GM21447 (cell line): ENCODE measurements around the gene PPFIBP1.
"Not testable (repeated sequence)": the region's sequence is repeated elsewhere in the genome, so short reads cannot be mapped to it uniquely, and the experiment has no call there.

Experiments
- ATAC-seq: cut with Tn5 transposase; IDR thresholded peaks from one replicate; pipeline ENCODE4 v1.9.1; 2021; ENCODE audit not compliant: unreplicated experiment

The PPFIBP1 gene

DNA sequence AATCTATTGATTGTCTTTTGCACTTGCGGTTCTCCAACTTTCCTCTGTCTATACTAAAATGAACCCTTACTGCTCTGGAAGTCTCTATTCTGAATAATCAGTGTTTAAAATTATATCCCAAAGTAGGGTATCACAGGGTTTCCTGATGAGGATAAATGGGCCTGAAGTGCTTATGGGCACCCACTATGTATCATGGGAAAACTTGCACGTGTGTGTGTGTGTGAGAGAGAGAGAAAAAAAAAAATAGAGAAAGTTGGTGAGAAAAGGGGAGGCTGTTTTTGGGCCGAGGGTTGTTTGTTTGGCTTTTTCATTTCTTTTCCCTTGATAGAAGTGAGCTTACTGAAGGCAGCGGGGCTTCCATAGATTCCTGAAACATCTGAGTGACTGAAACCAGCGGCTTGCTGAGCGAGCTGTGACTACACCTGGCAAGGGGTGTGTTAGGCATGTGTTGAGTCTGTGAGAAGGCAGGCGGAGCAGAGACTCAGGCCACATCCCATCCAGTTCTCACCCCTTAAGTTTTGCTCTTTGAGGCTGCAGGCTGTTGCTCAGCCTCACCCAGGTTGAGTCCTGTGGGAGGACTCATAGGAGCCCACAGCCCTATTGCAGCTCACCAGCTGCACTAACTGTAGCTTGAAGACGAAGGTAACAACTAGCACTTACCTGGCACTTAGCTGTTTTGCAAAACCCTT lies 17.2 kb downstream of the PPFIBP1 start:
- ATAC-seq, result no peak

DNA sequence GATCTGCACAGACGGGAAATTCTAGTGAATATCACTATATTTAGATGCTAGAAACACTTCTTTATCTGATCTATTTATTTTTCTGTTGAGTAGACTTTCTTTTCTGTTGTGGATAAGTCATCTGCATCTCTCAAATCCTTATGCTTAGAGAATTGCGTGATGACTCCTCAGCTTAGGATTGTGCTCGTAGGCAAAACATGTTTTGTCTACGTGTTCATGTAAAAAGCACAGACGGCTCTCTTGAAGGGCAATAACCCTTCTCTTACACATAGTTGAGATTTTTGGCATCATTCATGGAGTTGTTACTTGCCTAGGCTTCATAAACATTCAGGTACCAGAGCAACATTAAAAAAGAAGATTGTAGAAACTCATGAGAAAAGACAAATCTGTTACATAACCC lies 18.6 kb downstream of the PPFIBP1 start:
- no peak for ATAC-seq

DNA sequence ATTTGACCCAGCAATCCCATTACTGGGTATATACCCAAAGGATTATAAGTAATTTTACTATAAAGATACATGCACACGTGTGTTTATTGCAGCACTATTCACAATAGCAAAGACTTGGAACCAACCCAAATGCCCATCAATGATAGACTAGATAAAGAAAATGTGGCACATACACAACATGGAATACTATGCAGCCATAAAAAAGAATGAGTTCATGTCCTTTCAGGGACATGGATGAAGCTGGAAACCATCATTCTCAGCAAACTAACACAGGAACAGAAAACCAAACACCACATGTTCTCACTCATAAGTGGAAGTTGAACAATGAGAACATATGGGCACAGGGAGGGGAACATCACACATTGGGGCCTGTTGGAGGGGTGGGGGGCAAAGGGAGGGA lies 20.9 kb downstream of the PPFIBP1 start:
- ATAC-seq, result not testable (repeated sequence)

DNA sequence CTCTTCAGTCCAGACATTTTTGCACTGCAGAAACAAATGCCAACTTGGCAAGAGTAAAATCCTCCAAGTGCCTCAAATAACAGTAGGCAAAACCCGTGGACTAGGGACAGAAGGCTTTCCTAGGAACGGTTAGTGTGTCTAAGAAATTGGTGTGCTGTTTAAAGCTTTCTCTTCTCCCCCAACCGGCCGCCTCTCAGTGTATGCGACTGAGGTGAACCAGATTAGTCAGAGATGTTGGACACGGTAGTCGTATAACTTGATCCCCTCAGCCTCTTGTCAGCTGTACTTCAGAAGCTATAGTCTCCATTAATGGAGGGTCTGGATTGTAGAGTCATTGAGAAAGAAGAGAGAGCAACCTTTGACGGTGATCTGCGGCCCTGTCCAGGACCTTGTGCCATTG lies 21.7 kb downstream of the PPFIBP1 start:
- no peak for ATAC-seq

DNA sequence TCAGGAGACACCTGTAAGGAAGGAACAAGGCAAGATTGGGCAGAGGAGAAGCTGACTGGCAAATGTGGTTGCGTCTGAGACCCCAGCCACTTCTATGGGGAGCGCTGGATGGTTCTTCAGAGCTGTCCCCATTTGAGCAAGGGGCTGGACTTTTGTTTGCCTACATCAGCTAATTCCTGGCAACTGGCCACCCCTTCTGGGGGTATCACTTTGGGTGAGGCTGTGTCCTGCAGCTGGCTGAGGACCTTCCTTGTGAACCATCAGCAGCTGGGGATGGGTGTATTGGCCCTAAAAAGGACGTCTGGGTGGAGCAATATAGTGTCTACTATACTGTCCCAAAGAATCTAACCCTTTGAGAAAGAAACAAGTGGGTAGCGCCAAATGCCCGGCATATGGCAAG lies 23.6 kb downstream of the PPFIBP1 start:
- ATAC-seq, result no peak

DNA sequence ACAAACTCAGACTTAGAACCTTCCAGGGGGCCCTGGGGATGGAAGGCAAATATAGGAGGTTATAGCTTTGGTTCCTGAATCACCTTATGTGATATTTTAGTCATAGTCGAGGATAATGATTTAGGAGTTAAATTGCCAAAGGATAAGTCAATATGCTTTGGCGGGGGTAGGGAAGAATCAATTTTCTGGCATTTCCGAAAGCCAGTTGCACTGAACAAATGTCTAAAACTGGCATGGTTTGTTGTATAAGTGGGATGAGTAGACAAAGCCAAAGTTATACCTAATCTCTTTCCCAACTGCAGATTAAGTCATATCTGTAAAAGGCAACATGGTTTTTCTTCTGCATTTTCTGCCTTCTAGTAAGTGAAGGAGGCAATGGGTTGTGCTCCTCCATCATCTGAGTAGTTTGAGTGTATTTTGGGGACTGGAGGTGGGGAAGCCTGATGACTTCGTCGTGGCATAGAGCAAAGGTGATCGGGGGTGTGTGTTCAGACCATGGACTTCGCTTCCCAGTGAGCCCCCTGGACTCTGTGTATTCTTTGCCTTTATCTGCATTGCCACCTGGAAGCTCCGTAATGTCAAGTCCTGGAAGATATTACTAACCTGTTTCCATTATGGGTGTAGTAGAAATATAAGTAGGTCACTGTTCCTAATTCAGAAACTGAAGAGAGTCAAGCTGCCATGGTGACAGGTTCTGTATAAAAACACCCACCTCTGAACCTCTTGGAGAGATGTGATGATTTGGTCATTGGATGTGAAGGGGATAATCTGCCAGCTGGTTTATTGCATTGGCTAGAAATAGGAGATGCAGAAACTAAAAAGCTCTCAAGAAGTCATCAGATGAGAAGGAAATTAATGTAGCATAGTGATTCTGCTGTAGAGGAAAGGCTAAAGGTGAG lies 24.5 kb downstream of the PPFIBP1 start:
- ATAC-seq, result no peak

DNA sequence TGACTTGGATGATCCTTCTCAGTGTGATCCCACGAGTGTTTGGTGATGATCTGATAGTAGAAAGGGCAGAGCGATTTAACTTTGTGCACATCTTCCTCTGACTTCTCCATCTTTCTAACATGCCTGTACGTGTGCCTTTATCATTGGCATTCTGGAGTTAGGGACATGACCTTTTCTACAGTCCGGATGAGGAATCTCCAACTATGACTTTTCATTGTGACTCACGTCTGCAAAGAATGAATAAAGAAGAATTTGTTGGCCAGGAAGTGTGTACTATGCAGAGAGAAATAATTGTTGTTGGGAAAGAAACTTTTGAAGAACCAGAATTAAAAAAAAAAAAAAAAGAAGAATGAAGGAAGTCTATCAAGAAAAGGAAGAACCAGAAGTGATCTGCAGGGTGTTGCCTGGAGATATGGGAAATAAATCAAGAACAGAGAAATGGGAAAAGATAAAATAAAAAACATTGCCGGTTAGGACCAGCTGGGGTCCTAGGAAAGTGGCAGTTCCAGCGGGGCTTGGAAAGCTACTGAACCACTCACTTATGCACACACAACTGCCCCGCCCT lies 25.3 kb downstream of the PPFIBP1 start:
- no peak for ATAC-seq

DNA sequence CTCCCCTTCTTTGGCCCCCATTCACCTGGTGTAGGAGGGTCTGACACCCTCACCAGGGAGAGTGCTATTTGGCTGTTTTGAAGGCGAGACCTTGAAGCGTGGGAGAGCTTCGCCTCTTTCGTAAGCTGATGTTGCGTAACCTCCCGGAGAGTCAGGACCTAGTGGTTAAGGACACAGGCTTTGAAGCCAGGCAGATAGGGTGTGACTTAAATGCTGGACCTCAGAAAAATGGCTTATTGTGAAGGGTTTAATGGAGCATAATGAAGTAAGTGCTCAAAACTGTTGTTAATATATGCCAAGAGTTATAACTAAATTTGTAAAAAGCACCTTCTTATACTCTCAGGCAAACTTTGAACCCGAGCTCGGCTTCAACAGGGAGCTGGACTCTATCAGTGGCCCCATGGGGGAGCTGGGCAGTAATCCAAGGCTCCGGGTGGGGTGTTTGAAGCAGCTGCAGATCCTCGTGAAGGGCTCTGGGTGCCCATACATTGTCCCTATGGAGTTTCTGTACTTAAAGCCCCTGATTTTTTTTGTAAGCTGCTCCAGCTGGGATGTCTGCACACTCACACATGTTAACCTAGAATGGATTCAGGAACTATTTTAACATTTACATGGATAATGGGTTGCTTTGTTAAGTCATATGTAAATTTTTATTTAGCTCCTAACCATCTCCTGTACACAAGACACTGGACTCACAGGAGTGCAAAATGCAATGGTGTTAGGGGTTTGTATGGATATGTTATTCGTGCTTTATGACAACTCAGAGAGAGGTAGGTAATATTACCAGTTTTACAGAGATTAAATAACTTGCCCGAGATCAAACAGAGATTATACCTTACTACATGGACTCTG lies 26.0 kb downstream of the PPFIBP1 start:
- ATAC-seq, result no peak

DNA sequence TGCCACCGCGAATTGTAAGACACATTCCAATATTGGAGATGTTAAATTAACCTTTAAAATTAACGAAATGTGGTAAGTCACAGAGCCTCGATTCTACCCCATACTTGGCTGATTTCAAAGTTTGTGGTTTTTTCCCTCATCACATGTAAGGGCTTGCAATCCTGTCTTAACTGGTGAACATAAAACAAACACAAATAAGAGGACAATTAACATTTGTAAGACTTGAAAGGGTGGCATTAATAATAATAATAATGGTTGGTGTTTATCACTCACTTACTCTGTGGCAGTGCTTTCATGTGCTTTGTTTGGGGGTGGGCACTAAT lies 26.6 kb downstream of the PPFIBP1 start:
- no peak for ATAC-seq

DNA sequence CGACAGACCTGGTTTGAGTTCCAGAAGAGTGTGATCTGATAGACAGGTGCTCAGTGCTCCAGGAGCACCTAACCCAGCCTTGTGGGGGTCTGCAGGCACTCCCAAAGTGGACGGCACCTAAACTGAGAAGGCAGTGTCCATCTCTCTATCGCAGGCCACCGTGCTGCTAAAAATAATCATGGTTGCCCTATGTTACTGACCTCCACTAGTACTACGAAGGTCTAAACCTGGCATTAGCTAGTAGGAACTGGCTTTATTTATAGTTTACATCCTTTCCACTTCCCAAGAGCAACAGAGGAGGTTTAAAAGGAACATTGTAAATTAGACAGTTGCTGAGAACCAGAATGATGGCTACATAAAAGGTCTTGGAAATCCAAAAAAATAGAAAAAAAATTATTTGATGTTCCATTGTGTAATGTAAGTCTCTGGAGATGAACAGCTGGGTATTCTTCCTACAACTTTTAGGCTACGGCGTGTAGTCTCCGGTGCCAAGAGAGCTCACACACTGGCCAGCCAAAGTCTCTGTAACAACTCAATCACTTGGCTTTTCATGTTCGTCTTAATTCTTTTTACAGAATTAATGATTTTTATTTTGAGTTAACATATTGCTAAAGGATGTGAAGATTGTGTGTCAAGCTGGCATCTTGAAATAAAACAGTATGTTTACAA lies 27.3 kb downstream of the PPFIBP1 start:
- no peak for ATAC-seq

DNA sequence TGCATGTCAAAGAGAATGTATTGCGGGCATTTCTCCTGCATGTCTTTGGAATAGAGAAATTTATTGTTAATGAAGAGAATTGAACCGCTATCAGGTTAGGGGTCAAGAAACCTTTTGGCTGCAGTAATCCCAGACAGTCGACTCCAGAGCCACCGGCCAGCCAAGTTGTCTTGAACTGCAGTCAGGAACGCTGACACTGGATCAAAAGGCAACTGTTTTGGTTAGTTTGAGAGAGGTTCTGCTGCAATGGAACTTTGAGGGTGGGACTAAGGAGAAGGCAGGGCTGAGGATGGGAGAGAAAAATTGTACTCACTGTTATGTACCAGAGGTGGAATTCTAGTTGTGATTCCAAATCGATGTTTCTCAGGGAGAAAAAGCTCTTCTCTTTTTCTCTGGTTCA lies 28.2 kb downstream of the PPFIBP1 start:
- no peak for ATAC-seq

DNA sequence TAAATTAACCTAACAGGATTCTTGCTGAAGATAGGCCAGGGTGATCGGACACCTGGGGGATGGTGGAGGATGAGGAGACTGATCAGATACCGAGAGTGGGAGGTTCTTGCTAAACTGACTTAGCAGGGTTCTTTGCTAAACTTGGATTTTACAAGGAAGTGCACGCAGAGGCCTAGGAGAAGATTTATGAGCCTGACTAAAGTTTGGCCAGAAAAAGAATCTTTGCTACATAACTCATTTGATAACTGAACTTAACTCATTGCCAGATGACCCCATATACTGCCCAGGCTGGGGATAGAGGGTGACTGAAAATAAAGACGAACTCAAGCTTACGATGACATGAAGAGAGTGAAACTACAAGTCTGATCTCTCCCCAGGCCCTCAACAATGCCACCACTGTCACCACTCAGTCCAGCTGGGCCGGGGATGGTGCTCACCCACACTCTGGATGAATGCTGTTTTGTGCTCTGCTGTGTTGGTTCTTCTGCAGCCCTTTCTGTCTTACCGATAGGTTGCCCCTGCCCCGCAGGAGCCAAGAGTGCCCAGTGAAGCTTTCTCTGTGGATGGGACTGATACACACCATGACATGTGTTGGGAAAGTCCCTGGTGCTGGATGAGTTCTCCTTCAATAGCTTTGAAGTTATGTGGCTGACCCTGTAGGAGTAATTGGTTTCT lies 29.0 kb downstream of the PPFIBP1 start:
- no peak for ATAC-seq

DNA sequence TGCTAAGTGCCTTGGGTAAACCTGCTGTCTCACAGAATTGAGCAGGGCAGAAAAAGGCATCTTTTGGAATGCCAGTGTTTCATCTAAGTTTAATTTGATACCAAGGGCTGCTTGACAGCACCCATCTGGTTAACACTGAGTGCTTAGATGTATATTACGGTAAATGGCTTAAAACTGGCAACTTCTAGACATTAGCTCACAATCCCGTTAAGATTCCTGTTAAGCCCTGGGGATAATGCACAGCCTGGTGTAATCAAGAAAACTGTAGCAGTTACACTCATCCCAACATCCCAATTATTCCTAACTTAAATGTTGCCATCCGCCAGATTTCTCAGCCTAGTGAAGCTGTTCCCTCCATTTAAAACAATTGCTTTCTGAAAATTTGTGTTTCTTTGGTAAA lies 29.9 kb downstream of the PPFIBP1 start:
- no peak for ATAC-seq

DNA sequence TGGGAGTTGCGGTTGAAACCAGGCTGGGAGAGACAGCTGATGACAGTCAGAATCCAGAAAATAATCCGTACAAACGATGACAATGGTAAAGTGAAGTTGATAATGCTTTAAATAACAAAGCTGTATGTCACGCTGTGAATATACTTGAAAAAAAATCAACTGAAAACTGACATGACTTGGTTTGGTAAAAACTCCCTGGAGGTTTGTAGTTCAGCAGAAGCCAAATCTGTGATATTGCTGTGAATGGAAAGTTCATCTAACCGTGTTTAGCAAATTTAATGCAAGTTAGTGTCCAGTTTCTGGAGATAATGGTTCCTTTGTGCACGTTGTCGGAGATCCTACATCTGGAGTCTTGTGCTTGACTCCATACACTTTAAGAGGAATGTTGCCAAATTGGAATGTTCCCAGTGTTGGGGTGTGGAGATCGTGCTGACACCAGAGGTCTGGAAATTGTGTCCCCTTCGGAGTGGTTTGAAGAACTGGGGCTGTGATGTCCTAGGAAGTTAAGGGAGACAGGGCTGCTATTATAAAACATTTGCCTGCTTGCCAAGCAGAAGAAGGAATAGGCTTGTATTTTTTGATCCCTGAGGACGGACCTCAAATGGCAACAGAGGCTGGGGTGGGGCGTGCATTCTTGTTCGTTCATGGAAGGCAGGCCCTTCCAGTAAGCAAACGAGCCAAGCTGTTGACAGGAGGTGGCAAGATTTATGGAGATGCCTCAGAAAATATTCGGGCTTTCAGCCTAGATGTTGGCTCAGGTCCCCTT lies 30.6 kb downstream of the PPFIBP1 start:
- no peak for ATAC-seq

DNA sequence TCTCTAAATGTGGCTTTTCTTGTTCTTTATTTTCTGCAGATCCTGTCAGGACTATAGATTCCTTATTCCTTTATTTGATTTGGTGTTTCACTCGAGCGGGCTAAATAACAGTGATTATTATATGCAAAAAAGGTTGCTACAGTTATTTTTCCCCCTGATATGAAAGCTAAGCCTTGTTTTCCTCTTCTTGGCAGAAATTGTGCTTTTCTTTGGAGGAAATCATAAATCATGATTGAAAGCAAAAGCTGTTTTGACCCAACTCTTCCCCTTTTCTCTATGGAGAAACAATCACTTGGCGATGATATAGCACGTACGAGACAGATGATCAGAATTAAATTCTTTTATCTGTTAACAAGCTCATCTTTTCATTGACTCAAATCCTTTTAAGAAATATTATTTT lies 31.4 kb downstream of the PPFIBP1 start:
- no peak for ATAC-seq

DNA sequence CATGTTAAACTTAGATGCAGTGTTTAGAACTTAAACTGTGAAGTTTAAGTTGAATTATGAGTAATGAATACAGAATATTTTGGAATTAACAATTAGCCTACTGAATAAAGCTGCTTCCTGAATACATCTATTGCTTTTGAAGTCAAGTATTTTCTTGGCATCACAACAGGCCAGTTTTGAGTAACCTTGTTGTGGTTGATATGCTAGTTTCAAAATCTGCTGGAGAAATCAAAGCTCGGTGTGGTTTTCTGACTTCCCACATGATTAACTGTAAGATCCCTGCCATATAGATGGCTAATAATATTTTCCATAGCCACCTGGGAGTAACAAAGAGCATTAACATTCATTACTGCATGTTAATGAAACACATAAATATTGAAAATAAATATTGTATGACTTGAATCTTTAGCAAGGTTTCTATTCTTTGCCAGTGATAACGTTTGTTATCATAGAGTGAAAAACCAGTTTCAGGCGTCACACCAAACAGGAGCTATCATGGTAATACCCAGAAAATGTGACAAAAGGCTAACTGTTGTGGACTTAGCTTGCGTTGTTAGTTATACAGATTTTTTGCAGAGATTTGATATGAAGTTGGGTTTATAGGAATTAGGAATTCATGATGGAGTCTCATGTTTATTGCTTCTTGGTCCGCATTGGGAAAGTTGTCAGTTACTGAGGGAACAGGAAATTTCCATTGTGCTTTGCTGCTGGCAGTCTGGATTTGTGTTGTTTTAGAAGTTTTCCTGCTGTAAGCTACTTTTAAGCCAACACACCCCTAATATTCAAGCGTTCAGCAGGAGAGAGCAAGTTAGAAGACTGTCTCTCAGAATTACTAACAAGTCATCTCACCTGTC lies 32.1 kb downstream of the PPFIBP1 start:
- no peak for ATAC-seq

DNA sequence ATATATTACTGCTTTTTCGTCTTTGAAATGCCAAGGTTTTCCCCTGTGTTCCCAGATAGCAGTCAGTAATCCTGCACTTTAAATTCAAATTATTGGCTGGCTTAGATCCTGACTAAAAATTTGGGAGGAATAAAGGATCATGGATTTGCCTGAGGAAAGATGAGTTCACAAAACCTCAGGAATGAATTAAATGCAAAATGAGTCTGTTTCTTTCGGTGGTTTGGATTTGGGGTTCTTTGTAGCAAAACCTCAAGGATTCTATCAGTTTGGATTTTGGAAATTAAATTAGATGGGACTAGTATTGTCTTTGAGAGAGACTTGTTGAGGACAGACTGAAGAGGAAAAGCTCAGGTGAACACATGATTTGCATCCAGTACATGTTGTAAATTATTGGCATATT lies 36.1 kb downstream of the PPFIBP1 start:
- ATAC-seq, result no peak

DNA sequence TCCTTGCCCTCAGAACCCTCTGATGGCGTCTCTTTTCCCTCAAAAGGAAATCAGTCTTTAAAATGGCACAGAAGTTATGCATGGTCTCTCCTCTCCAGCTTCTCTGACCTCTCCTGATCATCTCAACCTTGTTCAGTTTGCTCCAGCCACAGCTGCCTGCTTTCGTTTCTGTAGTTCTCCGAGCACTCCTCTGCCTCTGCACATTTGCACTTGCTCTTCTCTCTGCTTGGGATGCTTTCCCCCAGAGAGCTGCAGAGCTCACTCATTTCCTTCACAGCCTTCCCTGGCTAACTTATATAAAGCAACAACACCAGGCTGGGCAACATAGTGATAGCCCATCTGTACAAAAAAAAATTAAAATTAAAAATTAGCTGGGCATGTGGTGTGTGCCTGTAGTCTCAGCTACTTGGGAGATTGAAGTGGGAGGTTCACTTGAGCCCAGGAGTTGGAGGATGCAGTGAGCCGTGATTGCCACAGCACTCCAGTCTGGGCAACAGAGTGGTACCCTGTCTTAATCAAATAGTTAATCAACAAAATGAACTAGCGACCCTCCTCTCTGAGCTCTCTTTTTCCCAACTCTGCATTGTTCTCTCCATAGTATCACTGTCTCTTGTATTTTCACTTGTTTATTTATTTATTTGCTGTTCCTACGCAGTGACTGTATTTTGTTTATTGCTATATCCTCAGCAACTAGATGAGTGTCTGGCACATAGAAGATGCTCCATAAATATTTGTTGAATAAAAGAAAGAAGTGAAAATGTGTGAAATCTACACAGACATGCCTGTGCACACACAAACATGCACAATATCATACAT lies 37.7 kb downstream of the PPFIBP1 start:
- ATAC-seq, result no peak
